HepG2 (cell line): ENCODE data around the gene JPH3. TPM values are rescaled to one million over a fixed set of nuclear protein-coding genes. Genes with fewer than 3 reads are reported as not detected.

Source experiments
- NFKB2 ChIP-seq: sonication (generic); formaldehyde crosslinking; IDR thresholded peaks from 2 replicates; pipeline ENCODE4 v1.4.0; 2020; ENCODE audit warnings: missing genetic modification reagents, borderline replicate concordance
- TEAD2 ChIP-seq: sonication (generic); formaldehyde crosslinking; IDR thresholded peaks from 2 replicates; pipeline ENCODE4 v1.9.0; 2021; ENCODE audit warnings: missing genetic modification reagents
- ZNF234 ChIP-seq: sonication (generic); formaldehyde crosslinking; conservative IDR thresholded peaks from 2 replicates; pipeline ENCODE4 v1.5.1; 2020; ENCODE audit warnings: mild to moderate bottlenecking, missing genetic modification reagents
- ZNF24 ChIP-seq: fragments of 450-650 bp; IDR thresholded peaks from 2 replicates; pipeline ENCODE4 v1.6.1; 2017; ENCODE audit warnings: antibody characterized with exemption, mild to moderate bottlenecking
- ZNF34 ChIP-seq: sonication (generic); formaldehyde crosslinking; IDR thresholded peaks from 2 replicates; pipeline ENCODE4 v1.4.0; 2020; ENCODE audit warnings: mild to moderate bottlenecking, missing genetic modification reagents, borderline replicate concordance
- ZNF407 ChIP-seq: sonication (generic); formaldehyde crosslinking; IDR thresholded peaks from one replicate; pipeline ENCODE4 v1.5.1; 2020; ENCODE audit warnings: mild to moderate bottlenecking, missing genetic modification reagents; ENCODE audit errors: not compliant biosample characterization
- ZNF589 ChIP-seq: sonication (generic); formaldehyde crosslinking; conservative IDR thresholded peaks from 2 replicates; pipeline ENCODE4 v1.8.0; 2022; ENCODE audit warnings: mild to moderate bottlenecking, moderate library complexity, missing genetic modification reagents
- polyA plus RNA-seq, 8 experiments: library from polyadenylated mRNA; depleted of rRNA in 3 of 8; stranded (reverse) in 7 of 8; unstranded in 1 of 8; fragments of >200 nt; fragmentation: Illumina TruSeq in 4 of 8; extraction: Trizol in 4 of 8; gene quantifications; 2 replicates each; pipeline versions ENCODE4 v1.2.1 to v1.2.3, GENCODE V29; 2011 to 2016; ENCODE audit warnings: low read depth in 4 of 8, missing spikeins in 1 of 8, mixed read lengths in 1 of 8; ENCODE audit not compliant: insufficient read depth in 1 of 8
- total RNA-seq, 5 experiments: library from RNA; depleted of rRNA; stranded (reverse); fragments of >200 nt; fragmentation: Illumina TruSeq; extraction: Trizol; gene quantifications; 2 replicates each; pipeline ENCODE4 v1.2.3, GENCODE V29; 2016; ENCODE audit warnings: low read depth in 1 of 5

Gene JPH3
- total and polyA plus RNA-seq, 2 of the 13 experiments (the other 11 are each of a cell fraction or from before 2014, with no cell fraction given) = not detected

GRCh38 chr16:87723226-87723623 is 120.9 kb downstream of the JPH3 start (continued):
- TF ChIP-seq ZNF407 (CRISPR knock-in tag) (no peak), NFKB2 (CRISPR knock-in tag) (no peak), ZNF34 (no peak), ZNF234 (no peak), ZNF589 (CRISPR knock-in tag) (no peak), ZNF24 (no peak), TEAD2 (CRISPR knock-in tag) (no peak)
